ENCODE results near the gene RGS10.

The RGS10 gene

DNA sequence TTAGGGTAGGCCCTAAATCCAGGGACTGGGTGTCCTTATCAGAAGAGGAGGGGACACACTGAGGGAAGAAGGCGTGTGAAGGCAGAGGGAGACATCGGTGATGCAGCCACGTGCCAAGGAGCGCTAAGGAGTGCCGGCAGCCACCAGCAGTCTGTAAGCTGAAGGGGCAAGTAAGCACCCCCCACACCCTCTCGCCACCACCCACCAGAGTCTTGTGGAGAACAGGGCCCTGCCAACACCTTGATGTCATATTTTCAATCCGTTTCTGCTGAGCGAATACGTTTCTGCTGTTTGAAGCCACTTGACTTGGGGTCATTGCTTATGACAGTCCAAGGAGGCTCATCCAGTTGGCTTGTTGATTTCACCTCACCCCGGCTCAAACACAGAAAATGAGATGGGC lies 37.9 kb downstream of the RGS10 start:
- 0 out of 2 replicates have a peak, but pooled peaks cover 1% of the 10 kb centered on the region for H3K4me1 ChIP-seq (ENCODE audit: control insufficient read depth, insufficient read depth, low read length)

DNA sequence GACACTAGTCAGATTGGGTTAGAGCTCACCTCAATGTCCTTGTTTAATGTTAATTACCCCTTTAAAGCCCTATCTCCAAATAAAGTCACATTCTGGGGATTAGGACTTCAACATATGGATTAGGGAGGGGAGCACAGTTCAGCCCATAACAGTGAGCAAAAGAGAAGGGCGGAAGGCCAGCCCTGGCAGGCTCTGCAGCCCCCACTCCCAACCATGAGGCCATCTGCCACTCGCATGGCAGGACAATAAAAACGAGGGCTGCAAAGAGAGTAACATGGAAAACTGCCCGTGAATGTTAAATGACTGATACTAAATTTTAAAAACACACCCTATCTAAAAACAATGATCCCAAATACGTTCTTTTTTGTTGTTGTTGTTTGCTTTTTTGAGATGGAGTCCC lies 38.7 kb downstream of the RGS10 start:
- Histone ChIP-seq H3K27ac (ENCODE audit: low read length) (no peak overlapping the region), H3K36me3 (ENCODE audit: control insufficient read depth, insufficient read depth, low read length) (no peaks in the 10 kb centered on the region)
- DNase-seq (ENCODE audit: low read depth, low spot score) = no peak

More for the DNA sequence above, 37.9 kb downstream of the RGS10 start:
- DNase-seq (ENCODE audit: low read depth, low spot score) = no peak
- Histone ChIP-seq H3K27ac (ENCODE audit: low read length) (no peak overlapping the region), H3K9me3 (ENCODE audit: control insufficient read depth, insufficient read depth, low read length) (no peaks in the 10 kb centered on the region), H3K36me3 (ENCODE audit: control insufficient read depth, insufficient read depth, low read length) (no peaks in the 10 kb centered on the region), H3K27me3 (ENCODE audit: control insufficient read depth, insufficient read depth, low read length) (no peaks in the 10 kb centered on the region), H3K4me3 (ENCODE audit: low read length) (no peak overlapping the region)
- WGBS (ENCODE audit: insufficient coverage, insufficient read length) = no CpG with 5 or more reads among the region's 10 CpGs

DNA sequence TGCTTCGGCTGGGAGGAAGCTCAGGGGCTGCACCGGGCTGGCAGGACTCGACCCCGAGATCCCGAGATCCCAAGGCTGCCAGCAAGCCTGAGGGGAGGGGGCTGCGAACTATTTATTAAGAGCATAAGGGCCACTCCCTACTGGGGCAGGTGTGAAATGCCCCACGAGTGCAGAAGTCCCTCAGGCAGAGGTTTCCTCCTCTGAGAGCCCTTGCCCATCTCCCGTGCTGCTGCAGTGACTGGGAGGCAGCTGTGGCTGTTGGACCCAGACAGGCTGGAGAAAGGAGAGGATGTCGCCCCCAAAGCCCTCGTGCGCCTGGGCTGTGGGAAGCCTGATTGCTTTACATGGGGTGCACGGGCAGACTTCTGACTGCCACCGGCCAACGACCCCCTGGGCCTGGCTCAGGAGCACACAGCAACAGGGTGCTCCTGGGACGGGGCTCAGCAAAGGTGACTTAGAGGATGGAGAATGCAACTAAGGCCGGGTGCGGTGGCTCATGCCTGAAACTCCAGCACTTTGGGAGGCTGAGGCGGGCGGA lies 39.8 kb downstream of the RGS10 start:
- Histone ChIP-seq H3K4me3 (ENCODE audit: low read length) (no peak overlapping the region), H3K36me3 (ENCODE audit: control insufficient read depth, insufficient read depth, low read length) (no peaks in the 10 kb centered on the region), H3K4me1 (ENCODE audit: control insufficient read depth, insufficient read depth, low read length) (0 out of 2 replicates have a peak, but pooled peaks cover 1% of the 10 kb centered on the region), H3K27ac (ENCODE audit: low read length) (no peak overlapping the region), H3K27me3 (ENCODE audit: control insufficient read depth, insufficient read depth, low read length) (no peaks in the 10 kb centered on the region), H3K9me3 (ENCODE audit: control insufficient read depth, insufficient read depth, low read length) (no peaks in the 10 kb centered on the region)
- DNase-seq (ENCODE audit: low read depth, low spot score) = no peak
- no CpG with 5 or more reads among the region's 19 CpGs for WGBS (ENCODE audit: insufficient coverage, insufficient read length)

More for the DNA sequence above, 38.7 kb downstream of the RGS10 start:
- Histone ChIP-seq H3K4me3 (ENCODE audit: low read length) (no peak overlapping the region), H3K4me1 (ENCODE audit: control insufficient read depth, insufficient read depth, low read length) (0 out of 2 replicates have a peak, but pooled peaks cover 1% of the 10 kb centered on the region), H3K27me3 (ENCODE audit: control insufficient read depth, insufficient read depth, low read length) (no peaks in the 10 kb centered on the region), H3K9me3 (ENCODE audit: control insufficient read depth, insufficient read depth, low read length) (no peaks in the 10 kb centered on the region)
- no CpG with 5 or more reads among the region's 5 CpGs for WGBS (ENCODE audit: insufficient coverage, insufficient read length)

DNA sequence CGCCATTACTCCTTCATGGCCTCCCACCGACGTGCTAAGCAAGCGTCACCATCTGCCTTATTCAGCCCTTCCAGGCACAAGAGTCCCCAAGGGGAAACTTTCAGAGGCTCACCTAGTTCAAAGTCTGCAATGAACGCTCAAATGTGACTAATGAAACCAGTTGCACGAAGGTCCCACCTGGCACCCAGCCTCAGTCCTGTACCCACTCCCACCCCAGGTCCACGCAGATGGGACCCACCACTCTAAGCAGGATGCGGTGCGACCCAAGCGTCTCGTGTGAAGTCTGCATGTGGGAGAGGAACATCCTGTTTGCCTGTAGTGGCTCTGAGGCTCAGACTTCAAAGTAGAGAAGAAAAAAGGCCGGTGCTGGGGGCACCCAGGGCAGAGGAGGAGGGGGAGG lies 40.3 kb downstream of the RGS10 start:
- no peak overlapping the region for H3K4me3 ChIP-seq (ENCODE audit: low read length)
- H3K9me3 ChIP-seq (ENCODE audit: control insufficient read depth, insufficient read depth, low read length) = no peaks in the 10 kb centered on the region
- 0 out of 2 replicates have a peak, but pooled peaks cover 1% of the 10 kb centered on the region for H3K4me1 ChIP-seq (ENCODE audit: control insufficient read depth, insufficient read depth, low read length)
- DNase-seq (ENCODE audit: low read depth, low spot score) = no peak
- H3K27me3 ChIP-seq (ENCODE audit: control insufficient read depth, insufficient read depth, low read length) = no peaks in the 10 kb centered on the region
- no peaks in the 10 kb centered on the region for H3K36me3 ChIP-seq (ENCODE audit: control insufficient read depth, insufficient read depth, low read length)
- no CpG with 5 or more reads among the region's 12 CpGs for WGBS (ENCODE audit: insufficient coverage, insufficient read length)
- H3K27ac ChIP-seq (ENCODE audit: low read length) = no peak overlapping the region

DNA sequence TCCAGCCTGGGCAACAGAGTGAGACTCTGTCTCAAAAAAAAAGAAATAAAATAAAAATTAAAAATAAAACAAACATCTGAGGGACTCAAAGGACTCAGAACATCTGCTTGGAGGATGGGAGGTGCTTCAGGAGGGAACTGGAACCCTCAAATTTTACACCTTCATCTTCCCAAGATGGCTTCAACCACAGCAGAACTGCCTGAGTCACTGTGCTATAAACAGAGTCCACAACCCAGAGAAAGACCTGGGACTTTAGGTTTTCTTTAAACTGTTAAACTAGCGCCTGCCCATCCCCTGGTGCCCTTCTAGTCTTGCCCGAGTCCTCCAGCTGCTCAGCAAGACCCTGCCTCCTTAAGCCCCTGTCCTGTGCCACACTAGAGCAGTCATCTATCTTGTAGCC lies 40.8 kb downstream of the RGS10 start:
- DNase-seq (ENCODE audit: low read depth, low spot score) = no peak
- Histone ChIP-seq H3K27ac (ENCODE audit: low read length) (no peak overlapping the region), H3K4me3 (ENCODE audit: low read length) (no peak overlapping the region), H3K4me1 (ENCODE audit: control insufficient read depth, insufficient read depth, low read length) (0 out of 2 replicates have a peak, but pooled peaks cover 1% of the 10 kb centered on the region), H3K36me3 (ENCODE audit: control insufficient read depth, insufficient read depth, low read length) (no peaks in the 10 kb centered on the region), H3K27me3 (ENCODE audit: control insufficient read depth, insufficient read depth, low read length) (no peaks in the 10 kb centered on the region), H3K9me3 (ENCODE audit: control insufficient read depth, insufficient read depth, low read length) (no peaks in the 10 kb centered on the region)
- no CpG with 5 or more reads among the region's 2 CpGs for WGBS (ENCODE audit: insufficient coverage, insufficient read length)

DNA sequence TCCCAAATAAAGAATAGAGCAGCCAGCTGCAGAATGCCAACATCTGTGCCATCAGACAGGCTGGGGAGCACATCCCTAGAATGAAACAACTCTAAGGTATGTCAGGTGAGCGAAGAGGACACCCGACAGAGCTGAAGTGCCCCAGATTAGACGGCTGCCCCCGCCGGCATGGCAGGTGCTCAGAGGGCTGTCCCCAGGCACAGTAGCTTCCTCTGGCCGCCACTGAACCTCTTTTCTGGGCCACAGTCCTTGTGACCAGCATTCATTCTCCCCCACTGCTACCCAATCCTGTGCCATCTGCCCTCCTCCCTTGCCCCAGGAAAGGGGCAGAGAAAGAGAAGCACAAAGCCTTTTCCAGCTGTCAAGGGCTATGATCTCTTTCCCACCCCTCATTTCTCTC lies 41.7 kb downstream of the RGS10 start:
- Histone ChIP-seq H3K27me3 (ENCODE audit: control insufficient read depth, insufficient read depth, low read length) (no peaks in the 10 kb centered on the region), H3K36me3 (ENCODE audit: control insufficient read depth, insufficient read depth, low read length) (no peaks in the 10 kb centered on the region), H3K4me1 (ENCODE audit: control insufficient read depth, insufficient read depth, low read length) (peaks cover 1% of the 10 kb centered on the region; the same call in 1 of the 2 replicates), H3K27ac (ENCODE audit: low read length) (no peak overlapping the region), H3K9me3 (ENCODE audit: control insufficient read depth, insufficient read depth, low read length) (no peaks in the 10 kb centered on the region), H3K4me3 (ENCODE audit: low read length) (no peak overlapping the region)
- no peak for DNase-seq (ENCODE audit: low read depth, low spot score)
- WGBS (ENCODE audit: insufficient coverage, insufficient read length) = no CpG with 5 or more reads among the region's 6 CpGs

DNA sequence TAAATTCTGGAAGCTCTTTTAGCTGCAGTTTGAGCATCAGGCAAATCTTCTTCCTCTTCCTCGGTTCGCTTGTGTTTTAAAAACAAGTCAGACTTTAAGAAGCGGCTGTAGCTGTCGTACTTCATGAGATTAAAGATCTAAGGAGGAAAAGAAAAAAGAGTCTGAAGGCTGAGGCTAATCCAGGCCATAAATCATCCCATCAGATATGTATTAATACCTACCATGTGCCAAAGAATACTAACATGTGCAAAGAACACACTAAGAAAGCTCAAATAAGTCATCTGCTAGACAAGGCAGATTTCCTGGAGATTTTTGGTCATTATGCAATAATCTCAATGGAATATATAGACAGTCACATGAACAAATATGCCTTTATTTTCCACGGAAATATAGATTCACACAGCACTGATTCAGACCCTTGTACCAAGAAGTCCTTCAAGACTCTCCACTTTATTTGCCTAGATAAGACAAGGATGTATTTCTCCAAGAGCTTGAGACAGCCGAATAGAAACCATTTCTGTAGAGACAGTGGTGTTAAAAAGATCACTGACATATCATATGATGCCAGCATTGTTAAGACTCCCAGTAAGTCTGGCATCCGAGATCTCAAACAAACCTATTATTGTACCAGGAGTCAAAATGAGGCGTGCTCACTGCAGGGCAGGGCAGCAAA lies 42.3 kb downstream of the RGS10 start:
- Histone ChIP-seq H3K4me1 (ENCODE audit: control insufficient read depth, insufficient read depth, low read length) (peaks cover 1% of the 10 kb centered on the region; the same call in 1 of the 2 replicates), H3K4me3 (ENCODE audit: low read length) (no peak overlapping the region), H3K36me3 (ENCODE audit: control insufficient read depth, insufficient read depth, low read length) (no peaks in the 10 kb centered on the region), H3K27ac (ENCODE audit: low read length) (no peak overlapping the region), H3K27me3 (ENCODE audit: control insufficient read depth, insufficient read depth, low read length) (no peaks in the 10 kb centered on the region), H3K9me3 (ENCODE audit: control insufficient read depth, insufficient read depth, low read length) (no peaks in the 10 kb centered on the region)
- WGBS (ENCODE audit: insufficient coverage, insufficient read length) = no CpG with 5 or more reads among the region's 8 CpGs
- DNase-seq (ENCODE audit: low read depth, low spot score) = no peak

DNA sequence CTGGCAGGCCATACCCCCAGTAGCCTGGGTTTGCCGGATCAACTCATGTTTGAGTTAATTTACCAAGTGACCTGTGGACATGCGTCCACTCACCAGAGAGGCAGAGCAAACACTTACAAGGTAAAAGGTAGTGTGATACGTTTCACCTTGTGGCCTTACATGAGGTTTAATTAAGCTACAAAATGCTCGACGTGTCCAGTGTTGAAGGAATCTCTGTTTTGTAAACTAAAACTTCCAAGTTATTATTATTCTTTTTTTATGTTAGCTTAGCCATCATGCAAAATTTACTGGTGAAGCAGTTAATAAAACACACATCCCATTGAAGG lies 42.9 kb downstream of the RGS10 start:
- no peak for DNase-seq (ENCODE audit: low read depth, low spot score)
- Histone ChIP-seq H3K27ac (ENCODE audit: low read length) (no peak overlapping the region), H3K27me3 (ENCODE audit: control insufficient read depth, insufficient read depth, low read length) (no peaks in the 10 kb centered on the region), H3K9me3 (ENCODE audit: control insufficient read depth, insufficient read depth, low read length) (no peaks in the 10 kb centered on the region), H3K4me1 (ENCODE audit: control insufficient read depth, insufficient read depth, low read length) (peaks cover 1% of the 10 kb centered on the region; the same call in 1 of the 2 replicates), H3K4me3 (ENCODE audit: low read length) (no peak overlapping the region), H3K36me3 (ENCODE audit: control insufficient read depth, insufficient read depth, low read length) (no peaks in the 10 kb centered on the region)
- no CpG with 5 or more reads among the region's 5 CpGs for WGBS (ENCODE audit: insufficient coverage, insufficient read length)

DNA sequence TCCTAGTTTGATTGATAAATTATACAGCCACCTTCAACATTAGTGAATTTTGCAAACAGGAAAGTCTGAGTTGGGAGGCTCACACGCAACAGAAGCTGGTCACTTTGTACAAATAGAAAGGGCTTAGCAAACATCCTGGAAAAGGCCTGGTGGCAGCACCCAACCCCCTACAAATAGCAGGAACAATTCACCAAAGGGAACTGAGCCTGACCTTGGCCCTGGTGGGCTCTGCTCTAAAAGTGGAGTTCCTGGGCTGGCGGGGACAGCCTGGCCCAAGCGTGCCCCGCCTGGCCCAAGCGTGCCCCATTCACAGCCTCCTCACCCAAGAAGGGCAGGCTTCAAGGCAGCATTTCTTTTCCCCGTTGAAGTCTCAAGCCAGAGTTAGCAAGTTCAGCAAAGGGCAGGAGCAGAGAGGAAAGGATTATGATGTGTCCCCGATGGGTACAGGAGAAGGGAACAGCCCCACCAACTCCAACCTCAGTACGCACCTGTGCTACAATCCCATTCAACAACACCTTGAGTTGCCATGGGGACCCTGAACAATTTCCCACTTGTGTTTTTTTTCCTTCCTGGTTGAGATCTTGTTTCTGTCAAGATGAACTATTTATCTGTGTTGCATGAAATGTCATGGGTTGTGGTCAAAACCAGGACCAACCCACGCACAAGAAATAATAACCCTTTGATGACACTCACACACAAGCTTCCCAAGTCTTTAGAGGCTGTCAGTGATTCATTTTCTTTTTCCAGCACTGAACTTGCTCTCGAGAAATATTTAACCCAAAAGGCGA lies 43.4 kb downstream of the RGS10 start:
- DNase-seq (ENCODE audit: low read depth, low spot score) = no peak
- no peak overlapping the region for H3K4me3 ChIP-seq (ENCODE audit: low read length)
- no peaks in the 10 kb centered on the region for H3K27me3 ChIP-seq (ENCODE audit: control insufficient read depth, insufficient read depth, low read length)
- H3K4me1 ChIP-seq (ENCODE audit: control insufficient read depth, insufficient read depth, low read length) = peaks cover 1% of the 10 kb centered on the region; the same call in 1 of the 2 replicates
- WGBS (ENCODE audit: insufficient coverage, insufficient read length) = no CpG with 5 or more reads among the region's 11 CpGs
- no peaks in the 10 kb centered on the region for H3K9me3 ChIP-seq (ENCODE audit: control insufficient read depth, insufficient read depth, low read length)
- H3K27ac ChIP-seq (ENCODE audit: low read length) = no peak overlapping the region
- no peaks in the 10 kb centered on the region for H3K36me3 ChIP-seq (ENCODE audit: control insufficient read depth, insufficient read depth, low read length)

DNA sequence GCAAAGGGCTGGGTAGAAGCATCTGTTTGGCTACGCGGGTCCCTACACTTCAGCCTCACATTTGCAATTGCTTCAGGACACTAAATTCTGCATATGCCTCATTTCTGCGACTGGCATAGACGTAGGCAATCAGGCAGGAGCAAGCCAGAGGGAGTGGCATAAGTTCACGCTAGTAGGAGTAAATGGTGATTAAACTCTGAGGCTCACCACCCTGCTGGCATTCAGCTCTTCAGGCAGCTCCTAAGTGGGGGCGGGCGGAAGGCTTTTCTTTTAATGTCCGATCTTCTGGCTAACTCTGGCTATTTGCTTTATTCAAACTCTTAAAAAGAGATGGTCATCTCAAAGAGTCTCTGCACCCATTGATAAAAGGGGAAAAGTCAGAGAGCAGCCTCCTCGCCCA lies 45.3 kb downstream of the RGS10 start:
- Histone ChIP-seq H3K9me3 (ENCODE audit: control insufficient read depth, insufficient read depth, low read length) (no peaks in the 10 kb centered on the region), H3K4me3 (ENCODE audit: low read length) (no peak overlapping the region), H3K27ac (ENCODE audit: low read length) (no peak overlapping the region), H3K36me3 (ENCODE audit: control insufficient read depth, insufficient read depth, low read length) (no peaks in the 10 kb centered on the region), H3K4me1 (ENCODE audit: control insufficient read depth, insufficient read depth, low read length) (peaks cover under 1% of the 10 kb centered on the region; the same call in 1 of the 2 replicates), H3K27me3 (ENCODE audit: control insufficient read depth, insufficient read depth, low read length) (no peaks in the 10 kb centered on the region)
- no CpG with 5 or more reads among the region's 9 CpGs for WGBS (ENCODE audit: insufficient coverage, insufficient read length)
- DNase-seq (ENCODE audit: low read depth, low spot score) = no peak

All from iPS DF 6.9 (cell line).